NOMO-1 (cell line): ENCODE data around the gene RGS16.
A peak's percentile ranks its signal among the peaks of the same experiment; 100 is the strongest.

ENCODE experiments used
- DNase-seq, 2 experiments: peaks; one replicate each; lab custom pipeline; 2025; ENCODE audit not compliant: unreplicated experiment in 2 of 2; lab: John Stamatoyannopoulos, UW

RGS16 gene

GRCh38 chr1:182587093-182587492 lies 17.1 kb downstream of the RGS16 start:
- no peak for DNase-seq

GRCh38 chr1:182586380-182586779 lies 17.8 kb downstream of the RGS16 start:
- DNase-seq = no peak

- no peak for DNase-seq
Observed at GRCh38 chr1:182584746-182585145, 19.4 kb downstream of the RGS16 start.

- DNase-seq = no peak
Observed at GRCh38 chr1:182580736-182581135, 23.5 kb downstream of the RGS16 start.

- peak; percentile 24 to 37 for DNase-seq
Observed at GRCh38 chr1:182575540-182576149, 28.5 kb downstream of the RGS16 start.

- no peak for DNase-seq
Observed at GRCh38 chr1:182574156-182574555, 30.0 kb downstream of the RGS16 start.

- DNase-seq = no peak
Observed at GRCh38 chr1:182570611-182570970, 33.6 kb downstream of the RGS16 start.

- no peak for DNase-seq
Observed at GRCh38 chr1:182569939-182570610, 34.1 kb downstream of the RGS16 start.

- no peak for DNase-seq
Observed at GRCh38 chr1:182568647-182569284, 35.4 kb downstream of the RGS16 start.

- no peak for DNase-seq
Observed at GRCh38 chr1:182567629-182568028, 36.6 kb downstream of the RGS16 start.

- no peak for DNase-seq
Observed at GRCh38 chr1:182565537-182565936, 38.7 kb downstream of the RGS16 start.

GRCh38 chr1:182564406-182565004 lies 39.7 kb downstream of the RGS16 start:
- DNase-seq = no peak

GRCh38 chr1:182563095-182563494 lies 41.1 kb downstream of the RGS16 start:
- no peak for DNase-seq

GRCh38 chr1:182561456-182561855 lies 42.7 kb downstream of the RGS16 start:
- DNase-seq = no peak

GRCh38 chr1:182560392-182560984 lies 43.7 kb downstream of the RGS16 start:
- no peak for DNase-seq

- no peak for DNase-seq
Observed at GRCh38 chr1:182556279-182556678, 47.9 kb downstream of the RGS16 start.

GRCh38 chr1:182555493-182555892 lies 48.7 kb downstream of the RGS16 start:
- no peak for DNase-seq

GRCh38 chr1:182552527-182552926 lies 51.7 kb downstream of the RGS16 start:
- no peak for DNase-seq

GRCh38 chr1:182549811-182550210 lies 54.4 kb downstream of the RGS16 start:
- DNase-seq = no peak

GRCh38 chr1:182549346-182549745 lies 54.8 kb downstream of the RGS16 start:
- DNase-seq = no peak
